ENCODE measurements around the gene CEP44. TPM values are rescaled to one million over a fixed set of nuclear protein-coding genes. Genes with fewer than 3 reads are reported as not detected.
"Not testable (repeated sequence)": the region's sequence is repeated elsewhere in the genome, so short reads cannot be mapped to it uniquely, and the experiment has no call there.

The CEP44 gene
- total RNA-seq, 1 experiment from 2014 or later, result 8.9 TPM

DNA sequence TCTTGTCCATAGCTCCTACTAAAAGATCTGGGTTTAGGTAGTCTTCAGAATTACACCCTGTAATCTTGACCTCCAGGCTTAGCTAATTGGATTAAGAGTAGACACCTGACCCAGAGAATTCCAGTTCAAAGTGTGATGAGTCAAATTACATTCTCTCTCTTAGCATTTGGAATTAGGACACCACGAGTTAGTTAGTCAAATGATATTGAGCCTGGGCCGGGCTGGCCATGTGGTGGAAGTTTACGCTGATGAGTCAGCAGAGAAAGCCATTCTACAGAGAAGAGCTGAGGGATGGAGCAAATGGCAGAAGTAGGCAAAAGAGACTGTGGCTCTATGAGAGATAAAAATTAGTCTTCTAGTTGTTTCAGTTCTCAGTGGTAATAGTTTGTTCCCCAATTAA is 31.1 kb downstream of the CEP44 start:
- DNase-seq (ENCODE audit: low read depth), result peak; percentile 71
- in situ Hi-C loops (cut with HindIII; ENCODE audit: low pct_unique_long_range_greater_than_20kb, low sequenced_read_pairs), result no loop called here

DNA sequence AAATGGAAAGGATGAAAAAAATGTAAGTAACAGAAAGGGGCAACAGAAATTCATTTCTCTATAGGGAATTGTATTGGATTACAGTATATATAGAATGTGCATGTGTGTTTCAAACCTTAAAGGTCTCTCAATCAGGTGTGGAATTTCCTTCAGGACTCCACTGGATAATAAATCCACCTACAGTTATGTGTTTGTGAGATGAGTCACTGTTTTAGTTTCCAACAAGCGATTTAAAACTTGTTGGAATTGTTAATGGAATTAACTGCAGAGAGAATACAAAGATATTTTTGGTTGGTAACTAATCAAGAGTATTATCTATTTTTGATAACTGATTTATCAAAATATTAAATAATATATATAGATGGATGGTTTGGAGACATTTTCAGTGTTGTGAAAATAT is 32.8 kb downstream of the CEP44 start:
- in situ Hi-C loops (cut with HindIII; ENCODE audit: low pct_unique_long_range_greater_than_20kb, low sequenced_read_pairs), result no loop called here
- no peak for DNase-seq (ENCODE audit: low read depth)

DNA sequence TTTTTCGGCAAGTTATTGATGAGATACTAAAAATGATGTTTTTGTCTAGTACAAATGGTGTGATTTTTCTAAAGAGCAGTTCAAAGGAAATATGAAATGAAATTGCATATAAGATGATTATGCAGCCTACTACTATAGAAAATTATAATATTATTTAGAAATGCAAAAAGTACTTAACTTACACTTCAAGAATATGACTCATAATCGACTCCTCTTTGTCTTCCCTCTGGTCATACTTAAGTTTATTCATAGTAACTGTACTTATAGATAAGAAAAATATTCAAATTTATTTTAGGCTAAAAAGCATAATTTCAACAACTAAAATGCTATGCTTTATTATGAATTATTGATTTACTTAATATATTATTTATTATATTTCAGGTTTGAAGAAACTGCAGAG is 33.2 kb downstream of the CEP44 start:
- DNase-seq (ENCODE audit: low read depth), result no peak
- in situ Hi-C loops (cut with HindIII; ENCODE audit: low pct_unique_long_range_greater_than_20kb, low sequenced_read_pairs), result no loop called here

DNA sequence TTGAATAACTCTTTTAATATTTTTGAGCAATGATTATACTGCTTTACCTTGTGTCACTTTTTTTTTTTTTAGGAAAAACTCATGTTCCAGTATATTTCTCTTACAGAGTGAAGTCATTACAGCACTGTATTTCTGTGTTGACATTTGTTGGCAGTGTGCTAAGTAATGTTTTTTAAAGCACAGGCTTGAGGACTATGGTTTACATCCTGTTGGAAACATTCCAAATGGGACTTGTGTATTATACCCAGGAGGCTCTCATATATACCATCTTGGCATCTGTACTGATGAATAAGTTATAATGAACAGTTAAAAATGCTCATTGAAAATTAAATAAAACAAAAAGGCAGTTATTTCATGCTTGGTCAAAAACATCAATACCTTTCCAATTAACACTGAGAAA is 33.8 kb downstream of the CEP44 start:
- in situ Hi-C loops (cut with HindIII; ENCODE audit: low pct_unique_long_range_greater_than_20kb, low sequenced_read_pairs), result no loop called here
- DNase-seq (ENCODE audit: low read depth), result no peak

DNA sequence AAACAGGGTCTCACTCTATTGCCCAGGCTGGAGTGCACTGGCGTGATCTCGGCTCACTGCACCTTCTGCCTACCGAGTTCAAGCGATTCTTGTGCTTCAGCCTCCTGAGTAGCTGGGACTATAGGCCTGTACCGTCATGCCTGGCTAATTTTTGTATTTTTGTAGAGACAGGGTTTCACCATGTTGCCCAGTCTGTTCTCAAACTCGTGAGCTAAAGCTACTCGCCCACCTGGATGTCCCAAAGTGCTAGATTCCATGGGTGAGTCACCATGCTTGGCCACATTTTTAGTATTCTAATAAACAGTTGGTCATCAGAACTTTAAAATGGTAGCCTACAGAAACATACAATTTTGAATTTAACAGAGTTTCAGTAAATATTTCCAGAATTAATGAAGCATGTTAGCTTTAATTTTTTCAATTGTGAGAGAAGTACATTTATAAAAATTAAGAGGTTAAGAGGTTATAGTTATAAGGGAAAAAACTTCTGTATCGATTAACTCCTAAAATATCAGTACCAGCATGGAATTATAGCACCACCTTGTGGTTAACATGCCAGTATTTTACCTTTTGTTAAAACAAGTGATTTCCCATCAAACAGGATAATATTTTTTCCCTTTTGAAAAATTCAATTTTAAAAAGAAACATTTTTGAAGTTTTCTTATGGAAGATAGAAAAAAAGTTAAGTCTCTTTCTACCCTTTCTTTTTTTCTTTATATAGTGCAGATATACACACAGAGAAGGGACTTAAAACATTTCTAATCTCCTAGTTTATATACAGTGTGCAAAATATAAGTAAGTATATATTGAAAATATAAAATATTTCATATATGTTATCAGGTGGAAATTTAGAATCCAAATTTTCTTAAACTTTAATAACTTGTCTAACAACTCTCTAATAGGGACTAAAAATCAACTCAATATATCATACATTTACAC is 35.4 kb downstream of the CEP44 start:
- peak; percentile 51 for DNase-seq (ENCODE audit: low read depth)
- in situ Hi-C loops (cut with HindIII; ENCODE audit: low pct_unique_long_range_greater_than_20kb, low sequenced_read_pairs), result no loop called here

DNA sequence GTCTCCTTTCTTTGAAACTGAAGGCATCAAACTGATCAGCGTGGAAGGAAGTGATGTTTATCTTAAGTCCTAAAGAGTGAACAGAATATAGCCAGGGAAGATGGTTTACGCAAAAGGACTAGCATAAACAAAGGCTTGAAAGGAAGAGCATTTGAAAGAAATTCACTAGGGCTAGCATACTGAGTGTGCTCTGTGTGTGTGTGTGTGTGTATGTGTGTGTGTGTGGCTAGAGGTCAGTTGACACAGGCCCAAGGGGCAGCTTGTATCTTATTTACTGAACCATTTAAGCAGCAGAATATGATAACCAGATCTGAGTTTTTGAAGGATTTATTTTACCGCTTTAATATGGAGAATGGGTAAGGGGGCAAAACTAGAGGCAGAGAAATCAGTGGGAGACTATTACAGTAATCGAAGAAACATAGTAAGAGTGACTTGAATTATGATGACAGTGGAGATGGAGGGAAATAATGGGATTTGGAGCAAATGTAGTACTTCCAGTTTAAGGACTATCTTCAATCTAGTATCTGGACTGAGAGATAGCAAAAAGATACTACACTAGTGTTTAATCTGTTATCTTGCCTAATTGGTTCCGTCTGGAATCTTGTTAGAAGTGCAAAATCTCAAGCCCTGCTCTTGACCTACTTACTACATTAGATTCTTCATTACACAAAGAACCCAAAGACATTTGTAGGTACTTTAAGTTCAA is 36.9 kb downstream of the CEP44 start:
- in situ Hi-C loops (cut with HindIII; ENCODE audit: low pct_unique_long_range_greater_than_20kb, low sequenced_read_pairs), result no loop called here
- no peak for DNase-seq (ENCODE audit: low read depth)

DNA sequence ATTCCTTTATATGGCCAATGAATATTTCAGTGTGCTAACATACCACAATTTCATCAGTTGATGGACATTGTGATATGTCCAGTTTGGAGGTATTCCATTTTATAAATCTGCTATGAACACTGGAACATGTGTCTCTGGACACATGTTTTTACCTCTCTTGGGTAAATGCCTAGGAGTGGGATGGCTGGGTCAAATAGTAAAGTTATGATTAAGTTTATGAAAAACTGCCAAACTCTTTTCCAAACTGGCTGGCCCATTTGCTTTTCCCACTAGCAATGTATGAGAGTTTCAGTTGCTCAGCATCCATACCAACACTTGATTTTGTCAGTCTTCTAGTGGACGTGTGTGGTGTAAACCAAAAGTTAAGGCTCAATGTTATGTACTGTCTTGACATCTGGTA is 40.5 kb downstream of the CEP44 start:
- DNase-seq (ENCODE audit: low read depth), result no peak
- in situ Hi-C loops (cut with HindIII; ENCODE audit: low pct_unique_long_range_greater_than_20kb, low sequenced_read_pairs), result no loop called here

DNA sequence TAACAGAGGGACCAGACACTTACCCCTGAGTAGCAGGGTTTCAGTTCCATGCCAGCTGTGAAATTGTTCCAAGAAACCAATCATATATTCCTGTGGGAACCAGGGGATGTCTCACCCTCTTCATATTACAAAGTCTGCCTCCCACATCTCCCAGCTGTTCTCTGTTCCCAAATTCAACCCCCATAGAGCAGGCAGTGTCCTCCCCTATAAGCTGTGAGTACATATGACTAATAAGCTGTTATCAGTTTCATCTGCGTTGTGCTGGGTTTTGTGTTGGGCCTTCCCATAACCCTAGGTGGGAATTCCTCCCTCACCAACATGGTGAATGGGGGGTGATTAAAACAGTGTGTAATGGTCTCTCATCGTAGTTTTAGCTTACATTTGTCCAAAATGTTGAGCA is 41.0 kb downstream of the CEP44 start:
- in situ Hi-C loops (cut with HindIII; ENCODE audit: low pct_unique_long_range_greater_than_20kb, low sequenced_read_pairs), result no loop called here
- DNase-seq (ENCODE audit: low read depth), result no peak

DNA sequence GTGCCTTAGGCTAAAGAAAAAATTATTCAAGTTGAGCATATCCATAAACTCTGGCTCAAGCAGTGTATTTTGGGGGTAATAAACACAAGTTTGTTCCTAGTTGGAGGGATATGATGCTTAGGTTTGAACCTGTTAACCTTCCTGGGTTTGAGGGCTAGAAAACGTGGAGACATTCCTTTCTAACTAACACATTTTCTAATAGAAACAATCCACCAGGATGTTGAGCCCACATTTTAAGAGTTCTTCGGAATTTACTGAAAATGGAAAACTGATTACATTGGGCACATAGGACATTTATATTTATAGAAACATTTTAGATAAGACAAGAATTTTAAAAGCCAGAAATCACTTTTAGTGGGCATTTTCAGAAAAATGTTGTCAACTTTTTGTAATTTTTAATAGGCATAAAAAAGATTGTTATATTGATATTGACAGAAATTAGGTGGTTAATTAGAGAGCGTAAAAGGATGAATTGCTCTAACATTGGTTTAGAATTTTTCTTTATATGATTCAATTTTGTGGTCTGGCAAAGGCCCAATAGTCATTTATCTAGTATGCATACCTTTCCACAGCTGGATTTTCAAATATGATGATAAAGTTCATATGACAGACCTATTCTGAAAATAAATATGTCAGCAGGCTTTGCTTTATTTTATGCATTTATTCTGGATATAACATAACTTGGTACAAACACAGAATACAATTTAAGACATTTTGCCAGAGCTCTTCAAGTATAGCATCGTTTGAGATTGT is 49.2 kb downstream of the CEP44 start:
- DNase-seq (ENCODE audit: low read depth), result no peak
- in situ Hi-C loops (cut with HindIII; ENCODE audit: low pct_unique_long_range_greater_than_20kb, low sequenced_read_pairs), result no loop called here

DNA sequence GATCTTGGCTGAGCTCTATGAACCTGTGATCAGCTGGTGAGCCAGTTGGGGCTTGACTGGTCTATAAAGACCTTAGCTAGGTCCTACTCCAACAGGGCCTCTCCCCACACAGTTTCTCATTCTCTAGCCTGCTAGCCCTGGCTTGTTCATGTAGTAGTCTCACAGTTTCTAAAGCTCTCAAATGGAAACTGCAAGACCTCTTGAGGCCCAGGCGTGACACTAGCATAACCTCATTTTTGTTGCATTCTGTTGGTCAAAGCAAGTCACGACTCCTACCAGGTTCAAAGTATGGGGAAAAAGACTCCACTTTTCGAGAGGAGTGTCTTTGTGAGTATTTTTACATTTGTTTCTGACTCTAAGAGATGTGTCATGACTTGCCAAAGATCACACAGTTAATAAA is 50.9 kb downstream of the CEP44 start:
- in situ Hi-C loops (cut with HindIII; ENCODE audit: low pct_unique_long_range_greater_than_20kb, low sequenced_read_pairs), result no loop called here

DNA sequence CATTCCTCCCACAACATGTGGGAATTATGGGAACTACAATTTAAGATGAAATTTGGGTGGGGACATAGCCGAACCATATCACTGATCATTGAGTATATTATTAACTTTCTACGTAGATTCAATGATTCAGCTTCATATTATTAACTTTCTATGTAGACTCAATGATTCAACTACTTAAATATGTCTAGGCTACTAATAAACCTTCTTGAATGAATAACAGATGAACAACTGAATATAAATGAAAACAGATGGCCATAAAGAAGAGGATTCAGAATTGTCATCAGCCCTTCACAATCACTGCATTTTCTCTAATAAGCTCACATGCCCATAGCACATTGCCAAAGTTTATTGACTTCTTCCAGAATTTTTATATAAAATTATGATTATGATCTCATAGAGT is 57.0 kb downstream of the CEP44 start:
- no peak for DNase-seq (ENCODE audit: low read depth)

More for the DNA sequence above, 50.9 kb downstream of the CEP44 start:
- no peak for DNase-seq (ENCODE audit: low read depth)

DNA sequence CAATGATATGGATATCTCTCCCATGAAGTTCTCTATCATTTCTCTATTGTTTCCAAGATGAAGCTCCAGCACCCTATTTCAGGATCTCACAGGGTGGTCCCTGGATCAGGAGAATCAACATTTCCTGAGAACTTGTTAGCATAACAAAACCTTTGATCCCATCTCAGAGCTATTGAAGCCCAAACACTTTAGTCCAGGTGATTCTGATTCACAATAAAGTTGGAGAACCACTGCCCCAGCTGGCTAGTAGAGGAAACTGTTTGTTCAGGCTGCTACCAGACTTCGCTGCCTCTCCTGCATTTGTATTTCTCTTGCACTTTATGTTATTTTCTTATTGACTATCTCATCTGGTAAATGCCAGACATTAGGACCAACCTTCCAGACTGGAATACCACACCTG is 65.4 kb downstream of the CEP44 start:
- DNase-seq (ENCODE audit: low read depth), result no peak
- in situ Hi-C loops (cut with HindIII; ENCODE audit: low pct_unique_long_range_greater_than_20kb, low sequenced_read_pairs), result no loop called here

More for the DNA sequence above, 57.0 kb downstream of the CEP44 start:
- in situ Hi-C loops (cut with HindIII; ENCODE audit: low pct_unique_long_range_greater_than_20kb, low sequenced_read_pairs), result no loop called here

DNA sequence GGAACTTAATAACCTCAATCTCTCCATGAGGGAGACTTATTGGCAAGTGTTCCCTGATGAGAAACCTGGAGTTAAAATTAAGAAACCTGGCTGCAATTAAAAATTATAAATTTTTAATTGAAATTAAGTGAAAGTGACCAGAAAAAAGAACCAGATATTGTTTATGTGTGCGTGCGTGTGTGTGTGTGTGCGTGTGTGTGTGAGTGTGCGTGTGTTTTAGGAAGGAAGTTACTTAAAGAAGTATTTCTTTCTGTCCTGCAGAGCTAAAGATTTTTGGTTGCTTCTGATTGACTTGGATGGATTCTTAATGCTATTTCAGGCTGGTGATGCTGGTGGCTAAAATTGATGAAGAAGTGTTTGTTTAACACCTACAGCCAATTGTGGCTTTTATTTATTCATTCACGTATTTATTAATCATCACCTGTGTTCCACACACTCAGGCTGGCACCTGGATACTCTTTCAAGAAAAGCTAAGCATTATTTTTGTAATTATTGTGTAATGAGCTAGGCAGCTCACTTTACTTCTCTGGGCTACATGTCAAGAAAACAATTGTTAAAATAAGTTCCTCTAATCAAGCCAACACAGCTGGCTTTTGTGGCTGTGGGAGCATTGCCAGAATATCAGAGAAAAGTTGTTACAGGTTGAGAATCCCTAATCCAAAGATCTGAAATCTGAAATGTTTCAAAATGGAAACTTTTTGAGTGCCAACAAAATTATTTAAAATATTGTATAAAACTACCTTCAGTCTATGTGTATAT is 68.5 kb downstream of the CEP44 start:
- DNase-seq (ENCODE audit: low read depth), result no peak
- in situ Hi-C loops (cut with HindIII; ENCODE audit: low pct_unique_long_range_greater_than_20kb, low sequenced_read_pairs), result no loop called here

DNA sequence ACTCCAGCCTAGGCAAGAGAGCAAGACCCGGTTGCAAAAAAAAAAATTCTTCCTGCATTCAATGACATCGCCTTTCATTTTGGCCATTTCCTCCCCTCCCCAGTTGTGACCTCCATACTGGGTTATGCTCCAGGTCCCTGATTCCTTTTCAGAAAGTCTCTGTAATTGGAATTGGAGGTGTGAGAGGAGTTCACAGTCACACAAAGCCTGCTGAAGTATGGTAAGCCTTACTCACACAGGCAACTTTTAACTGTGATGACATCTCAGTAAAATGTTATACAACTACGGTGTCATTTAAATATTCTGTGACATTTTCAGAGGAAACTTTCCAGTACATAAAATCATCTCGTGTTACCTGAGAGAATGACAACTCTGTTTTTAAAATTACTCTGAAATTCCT is 73.6 kb downstream of the CEP44 start:
- in situ Hi-C loops (cut with HindIII; ENCODE audit: low pct_unique_long_range_greater_than_20kb, low sequenced_read_pairs), result no loop called here
- DNase-seq (ENCODE audit: low read depth), result no peak

DNA sequence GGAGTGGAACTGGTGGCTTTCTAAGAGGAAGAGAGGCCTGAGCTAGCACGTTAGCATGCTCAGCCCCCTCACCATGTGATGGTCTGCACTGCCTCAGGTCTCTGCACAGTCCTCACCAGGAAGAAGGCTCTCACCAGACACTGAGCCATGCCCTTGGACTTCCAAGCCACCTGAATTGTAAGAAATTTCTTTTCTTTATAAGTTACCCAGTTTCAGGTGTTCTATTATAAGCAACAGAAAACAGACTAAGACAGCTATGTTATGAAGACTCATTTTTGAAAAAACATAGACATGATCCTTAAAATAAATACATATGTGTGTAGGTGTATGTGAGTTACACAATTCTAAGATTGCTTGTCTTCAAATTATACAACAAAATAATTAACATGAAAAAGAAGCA is 74.7 kb downstream of the CEP44 start:
- no peak for DNase-seq (ENCODE audit: low read depth)
- in situ Hi-C loops (cut with HindIII; ENCODE audit: low pct_unique_long_range_greater_than_20kb, low sequenced_read_pairs), result no loop called here

DNA sequence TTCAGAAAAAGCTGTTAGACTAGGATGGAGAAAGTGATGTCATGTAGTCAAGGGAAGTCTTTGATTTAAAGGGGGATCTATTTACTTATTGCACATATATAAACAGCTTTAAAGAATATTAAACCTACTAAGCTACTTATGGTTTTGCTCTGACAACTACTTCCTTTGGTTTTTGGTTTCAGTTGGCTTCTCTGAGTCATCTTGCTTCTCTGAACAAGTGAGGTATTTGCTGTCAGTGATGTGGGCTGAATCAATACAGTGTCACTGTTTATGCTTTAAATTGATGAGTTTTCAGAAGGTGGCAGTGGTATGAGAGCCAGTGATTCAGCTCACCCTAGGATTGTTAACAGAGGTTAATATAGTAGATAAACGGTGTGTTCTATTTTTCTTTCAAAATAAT is 75.1 kb downstream of the CEP44 start:
- in situ Hi-C loops (cut with HindIII; ENCODE audit: low pct_unique_long_range_greater_than_20kb, low sequenced_read_pairs), result no loop called here
- DNase-seq (ENCODE audit: low read depth), result peak; percentile 26

DNA sequence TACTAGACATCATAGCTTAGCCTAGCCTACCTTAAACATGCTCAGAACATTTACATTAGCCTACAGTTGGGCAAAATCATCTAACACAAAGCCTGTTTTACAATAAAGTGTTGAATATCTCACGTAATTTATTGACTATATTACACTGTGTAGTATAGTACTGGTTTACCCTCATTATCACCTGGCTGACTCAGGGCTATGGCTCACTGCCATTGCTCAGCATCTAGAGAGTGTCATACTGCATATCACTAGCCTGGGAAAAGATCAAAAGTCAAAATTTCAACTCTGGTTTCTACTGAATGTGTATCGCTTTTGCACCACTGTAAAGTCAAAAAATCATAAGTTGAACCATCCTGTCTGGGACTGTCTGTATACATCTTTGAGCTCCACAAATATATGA is 78.6 kb downstream of the CEP44 start:
- DNase-seq (ENCODE audit: low read depth), result no peak
- in situ Hi-C loops (cut with HindIII; ENCODE audit: low pct_unique_long_range_greater_than_20kb, low sequenced_read_pairs), result no loop called here

DNA sequence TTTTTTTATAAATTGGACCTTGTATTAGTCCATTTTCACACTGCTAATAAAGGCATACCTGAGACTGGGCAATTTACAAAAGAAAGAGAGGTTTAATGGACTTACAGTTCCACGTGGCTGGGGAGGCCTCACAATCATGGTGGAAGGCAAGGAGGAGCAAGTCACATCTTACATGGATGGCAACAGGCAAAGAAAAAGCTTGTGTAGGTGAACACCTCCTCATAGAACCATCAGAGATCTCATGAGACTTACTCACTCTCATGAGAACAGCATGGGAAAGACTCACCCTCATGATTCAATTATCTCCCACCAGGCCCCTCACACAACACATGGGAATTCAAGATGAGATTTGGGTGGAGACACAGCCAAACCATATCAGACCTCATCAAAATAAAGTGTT is 80.1 kb downstream of the CEP44 start:
- in situ Hi-C loops (cut with HindIII; ENCODE audit: low pct_unique_long_range_greater_than_20kb, low sequenced_read_pairs), result not testable (repeated sequence)

More for the DNA sequence above, 80.1 kb downstream of the CEP44 start:
- not testable (repeated sequence) for DNase-seq (ENCODE audit: low read depth)

All from Caki2 (cell line).